BJ (cell line): ENCODE data around the gene KCNN1. TPM values are rescaled to one million over a fixed set of nuclear protein-coding genes. Genes with fewer than 3 reads are reported as not detected.
"Not testable (repeated sequence)": the region's sequence is repeated elsewhere in the genome, so short reads cannot be mapped to it uniquely, and the experiment has no call there.

Source experiments
- CTCF ChIA-PET: fragments of 350-600 bp; formaldehyde crosslinking; extraction: SDS; loops from one replicate; lab custom pipeline; 2021; ENCODE audit warnings: antibody characterized with exemption, inconsistent platforms; lab: Yijun Ruan, JAX
- POLR2A ChIA-PET: fragments of 300-600 bp; sonication (Branson Sonifier 250); formaldehyde crosslinking; extraction: SDS; loops from one replicate; lab custom pipeline; 2021; ENCODE audit warnings: antibody characterized with exemption; lab: Charles Lee
- DNase-seq: peaks from one replicate; pipeline ENCODE4 v3.0.0-alpha.2; 2011; ENCODE audit warnings: low read depth
- H3K27me3 ChIP-seq: 2 replicates; pipeline ENCODE4 v1.6.0; 2011; ENCODE audit warnings: low read length; ENCODE audit not compliant: control insufficient read depth, insufficient read depth
- H3K36me3 ChIP-seq: 2 replicates; pipeline ENCODE4 v1.5.1; 2011; ENCODE audit warnings: low read length; ENCODE audit not compliant: control insufficient read depth, insufficient read depth
- H3K4me3 ChIP-seq: 2 replicates; pipeline ENCODE4 v1.5.1; 2011; ENCODE audit warnings: low read depth, mild to moderate bottlenecking, control low read depth, low read length
- polyA minus RNA-seq: library from RNA; depleted of rRNA, polyadenylated mRNA; stranded (reverse); fragments of >200 nt; gene quantifications from 2 replicates; pipeline ENCODE4 v1.2.3, GENCODE V29; 2011; rRNA and poly(A)+ RNA removed
- polyA plus RNA-seq: library from polyadenylated mRNA; depleted of rRNA; stranded (reverse); fragments of >200 nt; gene quantifications from 2 replicates; pipeline ENCODE4 v1.2.3, GENCODE V29; 2011; rRNA removed
- TF ChIP-seq, protein P1 (sequence below): IDR thresholded peaks from 2 replicates; pipeline ENCODE4 v1.5.1; 2011; ENCODE audit warnings: low read depth, mild to moderate bottlenecking, control low read depth, inconsistent platforms, low read length, moderate library complexity; ENCODE audit not compliant: insufficient read depth

KCNN1 gene
- polyA plus RNA-seq (0.06 and 0.10 TPM in 2 replicates), polyA minus RNA-seq (not detected in 2 replicates)

DNA sequence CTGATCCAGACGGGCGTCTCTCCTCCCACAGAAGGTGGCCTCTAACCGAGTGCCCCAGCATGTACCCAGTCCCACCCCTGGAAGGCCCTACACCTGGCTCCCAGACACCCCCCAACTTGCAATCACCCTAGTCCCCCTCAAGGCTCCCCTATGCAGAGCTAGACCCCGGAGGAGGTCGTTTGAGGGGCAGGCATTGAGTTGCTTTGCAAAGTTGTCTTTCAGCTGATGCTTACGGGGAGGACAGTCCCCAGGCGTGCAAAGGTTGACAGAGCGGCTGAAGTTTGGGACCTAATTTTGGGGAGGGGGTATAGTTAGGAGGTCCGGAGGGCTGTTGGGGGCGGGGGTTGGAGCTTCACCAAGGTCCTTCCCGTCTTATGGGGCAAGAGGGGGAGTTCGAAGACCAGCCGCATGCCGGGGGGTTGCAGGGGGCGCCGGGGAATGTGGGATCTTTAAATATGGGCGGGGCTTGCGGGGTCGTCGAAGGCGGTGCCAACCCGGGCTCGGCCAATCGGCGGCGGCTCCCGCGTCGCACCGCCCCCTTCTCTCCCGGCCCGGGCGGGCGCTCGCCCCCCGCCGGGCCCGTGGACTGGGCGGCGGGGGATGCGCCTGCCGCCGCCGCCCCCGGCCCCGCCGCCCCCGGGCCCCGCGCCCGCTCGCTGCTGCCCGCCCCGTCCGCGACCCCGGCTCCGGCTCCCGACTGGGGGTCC, at the start of gene KCNN1:
TSS of gene KCNN1 (plus strand) at position 558 of the 707 bp plus-strand sequence. CDS start 6,782 bp downstream, outside the sequence.
- H3K4me3 ChIP-seq, result no peak within 1 kb of the TSS
- CTCF ChIA-PET, result interaction anchor here (0.5 to 2.5 kb wide), 3 partner anchors 8 to 28 kb away, joined by 4 to 5 read pairs (median 4); no protein-coding TSS in a partner anchor
- POLR2A ChIA-PET, result no interaction called here

DNA sequence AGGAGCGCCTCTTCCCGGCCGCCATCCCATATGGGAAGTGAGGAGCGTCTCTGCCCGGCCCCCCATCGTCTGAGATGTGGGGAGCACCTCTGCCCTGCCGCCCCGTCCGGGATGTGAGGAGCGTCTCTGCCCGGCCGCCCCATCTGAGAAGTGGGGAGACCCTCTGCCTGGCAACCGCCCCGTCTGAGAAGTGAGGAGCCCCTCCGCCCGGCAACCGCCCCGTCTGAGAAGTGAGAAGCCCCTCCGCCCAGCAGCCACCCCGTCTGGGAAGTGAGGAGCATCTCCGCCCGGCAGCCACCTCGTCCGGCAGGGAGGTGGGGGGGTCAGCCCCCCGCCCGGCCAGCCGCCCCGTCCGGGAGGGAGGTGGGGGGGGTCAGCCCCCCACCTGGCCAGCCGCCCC, 48.8 kb upstream of the KCNN1 start:
- POLR2A ChIA-PET, H3K36me3 ChIP-seq, H3K4me3 ChIP-seq, CTCF ChIA-PET, DNase-seq, H3K27me3 ChIP-seq: not testable (repeated sequence)

More for the DNA sequence above, at the start of gene KCNN1:
- no peak for DNase-seq
- Histone ChIP-seq H3K36me3 (no peaks in the 10 kb centered on the region), H3K27me3 (peaks cover 33% of the 10 kb centered on the region)
- TF ChIP-seq, protein P1, sequence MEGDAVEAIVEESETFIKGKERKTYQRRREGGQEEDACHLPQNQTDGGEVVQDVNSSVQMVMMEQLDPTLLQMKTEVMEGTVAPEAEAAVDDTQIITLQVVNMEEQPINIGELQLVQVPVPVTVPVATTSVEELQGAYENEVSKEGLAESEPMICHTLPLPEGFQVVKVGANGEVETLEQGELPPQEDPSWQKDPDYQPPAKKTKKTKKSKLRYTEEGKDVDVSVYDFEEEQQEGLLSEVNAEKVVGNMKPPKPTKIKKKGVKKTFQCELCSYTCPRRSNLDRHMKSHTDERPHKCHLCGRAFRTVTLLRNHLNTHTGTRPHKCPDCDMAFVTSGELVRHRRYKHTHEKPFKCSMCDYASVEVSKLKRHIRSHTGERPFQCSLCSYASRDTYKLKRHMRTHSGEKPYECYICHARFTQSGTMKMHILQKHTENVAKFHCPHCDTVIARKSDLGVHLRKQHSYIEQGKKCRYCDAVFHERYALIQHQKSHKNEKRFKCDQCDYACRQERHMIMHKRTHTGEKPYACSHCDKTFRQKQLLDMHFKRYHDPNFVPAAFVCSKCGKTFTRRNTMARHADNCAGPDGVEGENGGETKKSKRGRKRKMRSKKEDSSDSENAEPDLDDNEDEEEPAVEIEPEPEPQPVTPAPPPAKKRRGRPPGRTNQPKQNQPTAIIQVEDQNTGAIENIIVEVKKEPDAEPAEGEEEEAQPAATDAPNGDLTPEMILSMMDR, result no peak

DNA sequence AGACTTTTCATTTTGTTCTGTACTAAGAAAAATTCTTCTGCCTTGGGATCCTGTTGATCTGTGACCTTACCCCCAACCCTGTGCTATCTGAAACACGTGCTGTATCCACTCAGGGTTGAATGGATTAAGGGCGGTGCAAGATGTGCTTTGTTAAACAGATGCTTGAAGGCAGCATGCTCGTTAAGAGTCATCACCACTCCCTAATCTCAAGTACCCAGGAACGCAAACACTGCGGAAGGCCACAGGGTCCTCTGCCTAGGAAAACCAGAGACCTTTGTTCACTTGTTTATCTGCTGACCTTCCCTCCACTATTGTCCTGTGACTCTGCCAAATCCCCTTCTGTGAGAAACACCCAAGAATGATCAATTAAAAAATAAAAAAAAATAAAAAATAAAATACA, 47.8 kb upstream of the KCNN1 start:
- H3K36me3 ChIP-seq, H3K27me3 ChIP-seq, DNase-seq, H3K4me3 ChIP-seq, POLR2A ChIA-PET: not testable (repeated sequence)
- CTCF ChIA-PET, result interaction anchor here (0.6 to 1.4 kb wide), 2 partner anchors 14 to 59 kb away, joined by 3 to 8 read pairs; partner anchors contain the start of genes CCDC124 and RPL18A

DNA sequence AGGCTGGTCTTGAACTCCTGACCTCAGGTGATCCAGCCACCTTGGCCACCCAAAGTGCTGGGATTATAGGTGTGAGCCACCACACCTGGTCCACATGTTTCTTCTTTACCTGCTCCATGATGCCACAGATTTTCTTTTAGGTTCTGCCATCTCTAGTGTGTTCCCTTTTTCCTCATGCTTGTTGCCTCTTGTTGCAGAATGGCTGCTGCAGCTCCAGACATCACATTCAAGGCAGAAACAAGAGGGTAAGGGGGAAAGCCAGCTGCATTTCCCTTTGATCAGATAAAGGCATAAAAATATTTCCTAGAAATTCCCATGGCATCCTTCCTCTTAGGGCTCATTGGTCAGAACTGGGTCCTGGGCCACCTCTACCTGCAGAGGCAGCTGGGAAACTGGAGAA, 46.4 kb upstream of the KCNN1 start:
- ChIA-PET POLR2A (no interaction called here), CTCF (interaction anchor here (1.4 kb wide), 1 partner anchor 12 kb away, joined by 8 read pairs; the partner anchor contains the start of gene CCDC124)
- TF ChIP-seq, protein P1, result no peak
- H3K36me3 ChIP-seq, result no peaks in the 10 kb centered on the region
- H3K4me3 ChIP-seq, result no peak overlapping the region
- no peak for DNase-seq
- no peaks in the 10 kb centered on the region for H3K27me3 ChIP-seq

DNA sequence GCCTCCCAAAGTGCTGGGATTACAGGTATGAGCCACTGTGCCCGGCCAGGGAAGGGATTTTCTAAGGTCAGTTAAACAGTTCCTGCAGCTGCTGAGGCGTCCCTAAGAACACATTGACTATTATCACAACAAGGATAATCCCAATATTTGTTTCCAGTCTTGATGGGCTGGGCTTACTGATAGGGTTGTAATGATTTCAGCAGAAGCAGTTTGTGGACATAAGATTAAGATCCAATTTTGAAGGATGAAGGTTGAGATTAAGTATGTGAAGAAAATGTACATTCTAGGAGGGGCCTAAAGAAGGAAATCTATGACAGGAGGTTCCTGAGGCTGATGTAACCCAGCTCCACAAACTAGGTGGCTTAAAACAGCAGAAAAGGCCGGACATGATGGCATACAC, 44.8 kb upstream of the KCNN1 start:
- CTCF ChIA-PET, result interaction anchor here (0.6 to 1.9 kb wide), 2 partner anchors 16 to 348 kb away, joined by 3 to 4 read pairs; no protein-coding TSS in a partner anchor
- POLR2A ChIA-PET, result no interaction called here
- no peak overlapping the region for H3K4me3 ChIP-seq
- TF ChIP-seq, protein P1, result no peak
- no peaks in the 10 kb centered on the region for H3K27me3 ChIP-seq
- no peaks in the 10 kb centered on the region for H3K36me3 ChIP-seq
- DNase-seq, result no peak

DNA sequence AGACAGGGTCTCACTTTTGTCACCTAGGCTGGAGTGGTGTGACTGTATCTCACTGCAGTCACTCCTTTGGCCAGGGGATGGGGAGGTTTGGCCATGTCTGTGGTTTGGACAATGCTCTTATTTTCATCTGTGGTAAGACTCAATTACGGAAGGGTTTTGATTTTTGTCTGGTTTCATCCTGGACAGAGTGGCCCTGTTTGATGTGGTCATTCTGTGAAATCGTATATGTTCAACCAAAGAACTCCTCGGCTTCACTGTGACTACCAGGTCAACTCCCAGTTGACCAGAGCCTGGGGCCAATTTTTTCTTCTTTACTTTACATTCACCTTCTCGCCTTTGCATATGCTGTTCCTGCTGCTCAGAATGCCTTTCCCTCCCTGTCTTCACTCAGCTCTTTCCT, 40.9 kb upstream of the KCNN1 start:
- CTCF ChIA-PET, result no interaction called here
- H3K27me3 ChIP-seq, result no peaks in the 10 kb centered on the region
- POLR2A ChIA-PET, result no interaction called here
- H3K4me3 ChIP-seq, result no peak overlapping the region
- no peak for DNase-seq
- TF ChIP-seq, protein P1, result no peak
- no peaks in the 10 kb centered on the region for H3K36me3 ChIP-seq
